ENCODE results near the gene IFNA8.
A peak's percentile ranks its signal among the peaks of the same experiment; 100 is the strongest.
"Not testable (repeated sequence)": the region's sequence is repeated elsewhere in the genome, so short reads cannot be mapped to it uniquely, and the experiment has no call there.

The IFNA8 gene

GRCh38 chr9:21443849-21444625 lies 35.1 kb downstream of the IFNA8 start:
- DNase-seq: peak; percentile 79 to 95 (median 92)
- H3K27ac ChIP-seq (ENCODE audit: insufficient read depth in 1 of 2, low read depth in 1 of 2, low read length in 2 of 2, poor library complexity in 1 of 2, severe bottlenecking in 2 of 2): no peak overlapping the region
- POLR2A ChIA-PET: no interaction called here
- peak overlapping the region in 1 of 7 experiments; percentile 57 for H3K4me3 ChIP-seq (ENCODE audit: control insufficient read depth in 1 of 7, extremely low read depth in 1 of 7, insufficient read depth in 4 of 7, low read depth in 2 of 7, low read length in 6 of 7)
- no peaks in the 10 kb centered on the region for H3K9me3 ChIP-seq (ENCODE audit: control extremely low read depth in 1 of 5, control insufficient read depth in 4 of 5, insufficient read depth in 2 of 5, low read depth in 1 of 5, low read length in 4 of 5)
- peaks cover 12 to 17% (median 13%) of the 10 kb centered on the region in 4 experiments for H3K4me1 ChIP-seq (ENCODE audit: control extremely low read depth in 1 of 4, control insufficient read depth in 4 of 4, insufficient read depth in 4 of 4, low read length in 3 of 4)
- H3K36me3 ChIP-seq (ENCODE audit: control insufficient read depth in 4 of 4, insufficient read depth in 4 of 4, low read length in 3 of 4): no peaks in the 10 kb centered on the region
- 0% methylated on average over 1 of the region's 4 CpGs for WGBS (ENCODE audit: insufficient coverage)
- no peaks in the 10 kb centered on the region for H3K27me3 ChIP-seq (replicated peaks in 2 of 5; ENCODE audit: control insufficient read depth in 4 of 5, insufficient read depth in 5 of 5, low read length in 4 of 5)
- CTCF ChIA-PET: interaction anchor here (0.9 to 3.5 kb wide), 10 partner anchors 9 to 209 kb away, joined by 3 to 13 read pairs (median 6); no protein-coding TSS in a partner anchor

GRCh38 chr9:21449312-21449711 lies 40.4 kb downstream of the IFNA8 start:
- H3K36me3 ChIP-seq (ENCODE audit: control insufficient read depth in 4 of 4, insufficient read depth in 4 of 4, low read length in 3 of 4); H3K4me1 ChIP-seq (ENCODE audit: control extremely low read depth in 1 of 4, control insufficient read depth in 4 of 4, insufficient read depth in 4 of 4, low read length in 3 of 4); POLR2A ChIA-PET; H3K4me3 ChIP-seq (ENCODE audit: control insufficient read depth in 1 of 7, extremely low read depth in 1 of 7, insufficient read depth in 4 of 7, low read depth in 2 of 7, low read length in 6 of 7); H3K27me3 ChIP-seq (replicated peaks in 2 of 5; ENCODE audit: control insufficient read depth in 4 of 5, insufficient read depth in 5 of 5, low read length in 4 of 5); H3K27ac ChIP-seq (ENCODE audit: insufficient read depth in 1 of 2, low read depth in 1 of 2, low read length in 2 of 2, poor library complexity in 1 of 2, severe bottlenecking in 2 of 2); H3K9me3 ChIP-seq (ENCODE audit: control extremely low read depth in 1 of 5, control insufficient read depth in 4 of 5, insufficient read depth in 2 of 5, low read depth in 1 of 5, low read length in 4 of 5); DNase-seq: not testable (repeated sequence)
- 96% methylated on average over 4 of the region's 5 CpGs for WGBS (ENCODE audit: insufficient coverage)
- CTCF ChIA-PET: interaction anchor here (0.9 to 1.0 kb wide), 2 partner anchors 15 to 19 kb away, joined by 3 read pairs; no protein-coding TSS in a partner anchor

- POLR2A ChIA-PET: no interaction called here
- WGBS (ENCODE audit: insufficient coverage): no CpG with 5 or more reads among the region's 4 CpGs
- Histone ChIP-seq H3K9me3 (ENCODE audit: control extremely low read depth in 1 of 5, control insufficient read depth in 4 of 5, insufficient read depth in 2 of 5, low read depth in 1 of 5, low read length in 4 of 5) (no peaks in the 10 kb centered on the region), H3K4me1 (ENCODE audit: control extremely low read depth in 1 of 4, control insufficient read depth in 4 of 4, insufficient read depth in 4 of 4, low read length in 3 of 4) (no peaks in the 10 kb centered on the region), H3K27me3 (replicated peaks in 2 of 5; ENCODE audit: control insufficient read depth in 4 of 5, insufficient read depth in 5 of 5, low read length in 4 of 5) (no peaks in the 10 kb centered on the region), H3K4me3 (ENCODE audit: control insufficient read depth in 1 of 7, extremely low read depth in 1 of 7, insufficient read depth in 4 of 7, low read depth in 2 of 7, low read length in 6 of 7) (no peak overlapping the region), H3K36me3 (ENCODE audit: control insufficient read depth in 4 of 4, insufficient read depth in 4 of 4, low read length in 3 of 4) (no peaks in the 10 kb centered on the region), H3K27ac (ENCODE audit: insufficient read depth in 1 of 2, low read depth in 1 of 2, low read length in 2 of 2, poor library complexity in 1 of 2, severe bottlenecking in 2 of 2) (no peak overlapping the region)
- DNase-seq: no peak
- CTCF ChIA-PET: no interaction called here
Measured at GRCh38 chr9:21450733-21451394, 41.9 kb downstream of the IFNA8 start.

GRCh38 chr9:21452681-21453080 lies 43.8 kb downstream of the IFNA8 start:
- WGBS (ENCODE audit: insufficient coverage): 100% methylated on average over 3 of the region's 4 CpGs
- CTCF ChIA-PET: interaction anchor here (1.0 to 4.0 kb wide), 10 partner anchors 10 to 269 kb away, joined by 3 to 65 read pairs (median 8); partner anchors contain the start of gene IFNA1

GRCh38 chr9:21454149-21454548 lies 45.2 kb downstream of the IFNA8 start:
- CTCF ChIA-PET: interaction anchor here (1.1 to 4.0 kb wide), 16 partner anchors 8 to 271 kb away, joined by 3 to 65 read pairs (median 6); partner anchors contain the start of gene IFNA1

More at GRCh38 chr9:21452681-21453080, 43.8 kb downstream of the IFNA8 start:
- DNase-seq: no peak
- no peak overlapping the region for H3K27ac ChIP-seq (ENCODE audit: insufficient read depth in 1 of 2, low read depth in 1 of 2, low read length in 2 of 2, poor library complexity in 1 of 2, severe bottlenecking in 2 of 2)
- no peaks in the 10 kb centered on the region for H3K27me3 ChIP-seq (replicated peaks in 2 of 5; ENCODE audit: control insufficient read depth in 4 of 5, insufficient read depth in 5 of 5, low read length in 4 of 5)
- H3K4me1 ChIP-seq (ENCODE audit: control extremely low read depth in 1 of 4, control insufficient read depth in 4 of 4, insufficient read depth in 4 of 4, low read length in 3 of 4): no peaks in the 10 kb centered on the region
- H3K4me3 ChIP-seq (ENCODE audit: control insufficient read depth in 1 of 7, extremely low read depth in 1 of 7, insufficient read depth in 4 of 7, low read depth in 2 of 7, low read length in 6 of 7): no peak overlapping the region
- no peaks in the 10 kb centered on the region for H3K36me3 ChIP-seq (ENCODE audit: control insufficient read depth in 4 of 4, insufficient read depth in 4 of 4, low read length in 3 of 4)
- no peaks in the 10 kb centered on the region for H3K9me3 ChIP-seq (ENCODE audit: control extremely low read depth in 1 of 5, control insufficient read depth in 4 of 5, insufficient read depth in 2 of 5, low read depth in 1 of 5, low read length in 4 of 5)
- POLR2A ChIA-PET: no interaction called here

GRCh38 chr9:21455320-21455719 lies 46.4 kb downstream of the IFNA8 start:
- DNase-seq: peak; percentile 63 to 75 (median 67)
- POLR2A ChIA-PET: no interaction called here
- H3K9me3 ChIP-seq (ENCODE audit: control extremely low read depth in 1 of 5, control insufficient read depth in 4 of 5, insufficient read depth in 2 of 5, low read depth in 1 of 5, low read length in 4 of 5): no peaks in the 10 kb centered on the region
- CTCF ChIA-PET: interaction anchor here (0.6 to 4.0 kb wide), 23 partner anchors 9 to 222 kb away, joined by 3 to 65 read pairs (median 6); partner anchors contain the start of genes IFNA1 and KLHL9
- H3K4me3 ChIP-seq (ENCODE audit: control insufficient read depth in 1 of 7, extremely low read depth in 1 of 7, insufficient read depth in 4 of 7, low read depth in 2 of 7, low read length in 6 of 7): no peak overlapping the region
- H3K27ac ChIP-seq (ENCODE audit: insufficient read depth in 1 of 2, low read depth in 1 of 2, low read length in 2 of 2, poor library complexity in 1 of 2, severe bottlenecking in 2 of 2): no peak overlapping the region
- no peaks in the 10 kb centered on the region for H3K4me1 ChIP-seq (ENCODE audit: control extremely low read depth in 1 of 4, control insufficient read depth in 4 of 4, insufficient read depth in 4 of 4, low read length in 3 of 4)
- no peaks in the 10 kb centered on the region for H3K27me3 ChIP-seq (replicated peaks in 2 of 5; ENCODE audit: control insufficient read depth in 4 of 5, insufficient read depth in 5 of 5, low read length in 4 of 5)
- no peaks in the 10 kb centered on the region for H3K36me3 ChIP-seq (ENCODE audit: control insufficient read depth in 4 of 4, insufficient read depth in 4 of 4, low read length in 3 of 4)

More at GRCh38 chr9:21454149-21454548, 45.2 kb downstream of the IFNA8 start:
- Histone ChIP-seq H3K9me3 (ENCODE audit: control extremely low read depth in 1 of 5, control insufficient read depth in 4 of 5, insufficient read depth in 2 of 5, low read depth in 1 of 5, low read length in 4 of 5) (no peaks in the 10 kb centered on the region), H3K27ac (ENCODE audit: insufficient read depth in 1 of 2, low read depth in 1 of 2, low read length in 2 of 2, poor library complexity in 1 of 2, severe bottlenecking in 2 of 2) (no peak overlapping the region), H3K36me3 (ENCODE audit: control insufficient read depth in 4 of 4, insufficient read depth in 4 of 4, low read length in 3 of 4) (no peaks in the 10 kb centered on the region), H3K4me3 (ENCODE audit: control insufficient read depth in 1 of 7, extremely low read depth in 1 of 7, insufficient read depth in 4 of 7, low read depth in 2 of 7, low read length in 6 of 7) (no peak overlapping the region), H3K27me3 (replicated peaks in 2 of 5; ENCODE audit: control insufficient read depth in 4 of 5, insufficient read depth in 5 of 5, low read length in 4 of 5) (no peaks in the 10 kb centered on the region), H3K4me1 (ENCODE audit: control extremely low read depth in 1 of 4, control insufficient read depth in 4 of 4, insufficient read depth in 4 of 4, low read length in 3 of 4) (no peaks in the 10 kb centered on the region)
- no CpG with 5 or more reads among the region's 2 CpGs for WGBS (ENCODE audit: insufficient coverage)
- POLR2A ChIA-PET: interaction anchor here (0.6 kb wide), 1 partner anchor 128 kb away, joined by 3 read pairs; no protein-coding TSS in a partner anchor
- DNase-seq: peak in 1 of 3 donors; percentile 6

All from common myeloid progenitor, CD34-positive (primary cell).